Heart right ventricle (tissue), 16 donors: Measurements from ENCODE around the gene SFTPB. TPM values are rescaled to one million over a fixed set of nuclear protein-coding genes. Genes with fewer than 3 reads are reported as not detected.

Experiments
- ATAC-seq, 8 donors: fragments of 200-7000 bp; cut with Tn5 transposase; one replicate each; pipeline ENCODE4 v1.9.1; 2020; ENCODE audit warnings: mild to moderate bottlenecking in 8 of 8, moderate library complexity in 8 of 8, moderate number of reproducible peaks in 1 of 8
- DNase-seq, 2 donors: peaks; one replicate each; pipeline ENCODE4 v3.0.0-alpha.2; 2020
- H3K27ac ChIP-seq, 10 donors: fragments of 200-600 bp; sonication (generic) in 2 of 10; one replicate each; pipeline versions ENCODE4 v1.5.0 to v1.8.0; 2020 to 2022; ENCODE audit warnings: mild to moderate bottlenecking in 3 of 10
- H3K27me3 ChIP-seq, 7 donors: fragments of 200-600 bp; one replicate each; pipeline ENCODE4 v1.8.0; 2021 to 2022; ENCODE audit warnings: mild to moderate bottlenecking in 2 of 7
- H3K36me3 ChIP-seq, 9 donors: fragments of 200-600 bp; sonication (generic) in 1 of 9; one replicate each; pipeline versions ENCODE4 v1.5.0 to v1.8.0; 2020 to 2022; ENCODE audit warnings: mild to moderate bottlenecking in 2 of 9
- H3K4me1 ChIP-seq, 9 donors: fragments of 200-600 bp; sonication (generic) in 1 of 9; one replicate each; pipeline versions ENCODE4 v1.5.0 to v1.8.0; 2020 to 2022; ENCODE audit warnings: mild to moderate bottlenecking in 4 of 9
- H3K4me3 ChIP-seq, 10 donors: fragments of 200-600 bp; sonication (generic) in 2 of 10; one replicate each; pipeline versions ENCODE4 v1.5.0 to v1.8.0; 2020 to 2022; ENCODE audit warnings: mild to moderate bottlenecking in 7 of 10, moderate library complexity in 2 of 10
- H3K9me3 ChIP-seq, 11 donors: fragments of 200-600 bp in 10 of 11; sonication (generic) in 2 of 11; one replicate each; pipeline versions ENCODE4 v1.5.0 to v1.8.0; 2013 to 2022; ENCODE audit warnings: mild to moderate bottlenecking in 2 of 11, control low read depth in 1 of 11, moderate library complexity in 1 of 11
- CTCF ChIP-seq, 9 donors: fragments of 200-600 bp; sonication (generic) in 2 of 9; IDR thresholded peaks; one replicate each; pipeline versions ENCODE4 v1.5.0 to v1.8.0; 2021 to 2022; ENCODE audit warnings: antibody characterized with exemption in 9 of 9, mild to moderate bottlenecking in 5 of 9, moderate library complexity in 1 of 9
- WGBS, 2 donors: extraction: QIAGEN DNeasy Blood & Tissue Kit; methylation state at CpG; one replicate each; pipeline ENCODE4 v1.1.7; 2013; ENCODE audit warnings: inconsistent platforms in 1 of 2; 5-methylcytosine and 5-hydroxymethylcytosine counted together
- intact Hi-C, 10 donors: fragments of 100-400 bp; cut with DNase I; formaldehyde crosslinking; loops; one replicate each; pipeline versions ENCODE4 v1.11.1 to v1.14.2; 2022
- polyA plus RNA-seq, 2 donors: library from polyadenylated mRNA; stranded (reverse); fragments of 200-250 nt; gene quantifications; one replicate each; pipeline ENCODE4 v1.2.3, GENCODE V29; 2013
- total RNA-seq, 10 donors: library from RNA; stranded (reverse); fragmentation: NEBNext Ultra II Directional in 3 of 10; extraction: Animal tissue kit (Norgen Biotek cat#: 25700) in 3 of 10; gene quantifications; one replicate each; pipeline versions ENCODE4 v1.2.1 to v1.2.4, GENCODE V29; 2021 to 2023
- donor health status: Arrhythmogenic right ventricular cardiomyopathy.
- donor health status: ischemic (EF 13 %, LVEDD 7.1; RV severe dilation, severe dysfunction).
- donor health status: healthy with polysubstance abuse.
- donor health status: DM: no; HTN: yes; CAD: no.
- donor health status: DM: no; HTN: no; CAD: no.
- donor health status: ischemic (EF 25% LVEDD 6.9; RV normal size, moderate dysfunction).
- donor health status: ischemic (EF 25% LVEDD 5.7; RV mildly dilated, moderate dysfunction).
- donor health status: healthy.
- donor health status: DM: yes; HTN: yes; CAD: no.
- donor health status: Ischemic cardiomyopathy.
- donor health status: ischemic (EF 35%, LVEDD 5.7; RV mildly dilated, moderate dysfunction).
- donor health status: nonischemic (EF 11% LVEDD 7.7; RV severe dilation, severe dysfunction).
- donor health status: DM: yes; HTN: yes; CAD: no.
- donor health status: PGD.
- donor health status: ischemic (EF 29% LVEDD 5.4; RV normal size, mild dysfunction).
- donor health status: nonischemic (EF 23%, LVEDD 6.1; RV moderate dilation, normal function).

Gene SFTPB
- total and polyA plus RNA-seq, 12 donors: 0.62 to 1.2 TPM; not detected in 10

DNA sequence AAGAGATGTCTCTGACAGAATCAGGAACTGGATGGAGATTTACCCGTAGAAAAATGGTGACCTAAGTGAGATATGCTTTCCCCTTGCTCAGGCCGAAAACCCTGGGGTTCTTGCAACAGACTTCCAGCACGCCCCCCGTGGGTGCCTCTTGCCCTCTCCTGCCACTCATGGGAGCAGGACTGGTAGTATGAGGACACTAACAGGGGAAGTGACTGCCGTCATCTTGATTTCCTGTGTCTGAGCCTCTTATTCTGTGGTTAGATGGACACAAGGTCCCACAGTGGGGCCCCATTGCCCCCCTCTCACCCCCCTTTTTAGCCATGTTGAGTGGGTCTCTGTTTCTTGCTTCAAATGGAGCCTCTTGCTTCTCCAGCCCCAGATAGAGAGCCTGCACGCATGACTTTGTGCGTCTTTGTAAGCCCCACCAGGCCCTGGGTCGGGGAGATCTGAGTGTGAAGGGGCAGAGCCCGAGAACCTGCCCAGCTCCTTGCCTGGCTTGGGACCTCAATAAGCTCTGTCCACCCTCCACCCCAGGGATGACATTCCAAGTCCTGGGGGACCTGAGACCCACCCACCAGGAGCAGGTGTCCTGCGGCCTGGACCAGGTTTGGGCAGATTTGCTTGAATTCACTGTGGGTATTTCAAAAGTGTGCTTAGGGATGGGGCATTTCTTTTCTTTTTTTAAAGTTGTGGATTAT is 38.7 kb upstream of the SFTPB start:
- Histone ChIP-seq H3K4me3 (no peak overlapping the region), H3K27ac (peak overlapping the region in 9 of 10 donors; percentile 7 to 86 (median 58)), H3K27me3 (no peaks in the 10 kb centered on the region), H3K36me3 (no peaks in the 10 kb centered on the region), H3K9me3 (no peaks in the 10 kb centered on the region), H3K4me1 (peaks cover 5 to 96% (median 42%) of the 10 kb centered on the region in 9 donors)
- peak in 2 of 8 donors; percentile 2 to 8 for ATAC-seq
- intact Hi-C loops: loop anchor here (1.0 to 10.0 kb wide), 9 partner anchors 26 to 70 kb away; no protein-coding TSS in a partner anchor
- TF ChIP-seq CTCF (IDR thresholded peaks at IDR 0.05): no peak
- DNase-seq: no peak
- WGBS, 2 donors: 81% methylated on average over 10 of the region's 10 CpGs

DNA sequence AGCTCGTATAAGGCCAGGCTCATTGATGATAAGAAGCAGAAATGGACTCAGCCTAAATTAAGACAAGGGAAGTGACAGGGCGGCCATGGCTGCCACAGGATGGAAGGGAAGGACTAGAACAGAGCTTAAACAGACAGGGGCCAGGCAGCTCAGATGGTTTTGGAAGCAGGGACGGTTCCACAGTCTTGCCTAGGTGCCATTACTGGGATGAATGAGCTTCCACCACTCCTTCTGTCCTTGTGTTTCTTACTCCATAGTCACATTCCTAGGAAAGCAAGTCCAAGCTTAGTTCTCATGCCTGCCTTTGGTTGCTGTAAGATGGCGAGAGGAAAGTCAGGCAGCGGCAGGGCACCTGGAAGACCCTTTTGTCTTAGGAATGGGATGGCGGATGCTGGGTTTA is 38.1 kb upstream of the SFTPB start:
- WGBS, 2 donors: 84 to 85% methylated on average over 6 of the region's 6 CpGs

GRCh38 chr2:85705680-85706039 is 37.7 kb upstream of the SFTPB start:
- intact Hi-C loops: loop anchor here (2.0 to 10.0 kb wide), 8 partner anchors 25 to 69 kb away; no protein-coding TSS in a partner anchor
- DNase-seq (peak in 1 of 2 donors; percentile 39), ATAC-seq (peak in 7 of 8 donors; percentile 29 to 80 (median 65))
- WGBS, 2 donors: 82 to 83% methylated on average over 2 of the region's 2 CpGs
- Histone ChIP-seq H3K27ac (peak overlapping the region in 8 of 10 donors; percentile 32 to 86 (median 58)), H3K4me3 (no peak overlapping the region), H3K27me3 (no peaks in the 10 kb centered on the region), H3K4me1 (peaks cover 5 to 89% (median 37%) of the 10 kb centered on the region in 9 donors), H3K36me3 (no peaks in the 10 kb centered on the region), H3K9me3 (no peaks in the 10 kb centered on the region)
- no peak for TF ChIP-seq CTCF (IDR thresholded peaks at IDR 0.05)

More for the DNA sequence above, 38.1 kb upstream of the SFTPB start:
- Histone ChIP-seq H3K4me3 (no peak overlapping the region), H3K9me3 (no peaks in the 10 kb centered on the region), H3K27me3 (no peaks in the 10 kb centered on the region), H3K36me3 (no peaks in the 10 kb centered on the region), H3K4me1 (peaks cover 5 to 93% (median 37%) of the 10 kb centered on the region in 9 donors), H3K27ac (peak overlapping the region in 8 of 10 donors; percentile 32 to 86 (median 58))
- TF ChIP-seq CTCF (IDR thresholded peaks at IDR 0.05): no peak
- ATAC-seq (no peak), DNase-seq (no peak)
- intact Hi-C loops: loop anchor here (2.0 to 10.0 kb wide), 8 partner anchors 25 to 69 kb away; no protein-coding TSS in a partner anchor

DNA sequence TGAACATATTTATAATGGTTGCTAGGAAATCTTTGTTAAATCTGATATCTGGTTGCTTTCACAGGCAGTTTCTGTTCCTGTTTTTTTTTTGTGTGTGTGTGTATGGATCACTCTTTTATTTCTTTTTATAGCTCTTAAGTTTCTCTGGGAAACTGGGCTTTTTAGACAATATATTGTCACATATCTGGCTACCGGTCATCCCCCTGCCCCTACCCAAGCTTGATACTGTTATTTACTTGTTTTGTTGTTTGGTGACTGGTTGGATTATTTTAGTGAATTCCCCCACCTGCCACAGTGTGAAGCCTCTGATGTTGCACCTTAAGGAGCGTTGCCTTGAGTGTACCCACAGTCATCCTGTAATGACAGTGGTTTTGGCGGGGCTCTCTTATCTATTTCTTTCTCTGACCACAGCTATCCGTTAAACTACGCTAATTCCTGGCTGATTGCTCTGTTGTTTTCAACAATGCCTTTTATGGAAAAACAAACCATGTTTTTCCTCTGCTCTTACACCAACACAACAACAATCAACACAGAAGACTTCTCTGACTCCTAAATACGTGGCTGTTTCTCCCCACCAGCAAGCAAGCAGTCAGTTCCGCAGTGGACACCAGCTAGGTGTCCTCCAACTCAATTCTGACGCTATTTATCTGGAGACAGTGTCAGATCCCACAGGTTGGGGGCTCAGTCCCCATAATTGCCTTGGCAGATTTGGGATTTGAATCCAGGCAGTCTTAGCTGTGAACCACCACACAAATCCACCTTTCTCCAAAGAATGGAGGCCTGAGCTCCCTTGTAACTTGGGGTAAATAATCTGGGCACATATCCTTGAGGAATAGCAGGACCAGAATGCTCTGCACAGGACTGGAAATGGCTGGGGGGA is 37.0 kb upstream of the SFTPB start:
- Histone ChIP-seq H3K4me1 (peaks cover 3 to 83% (median 33%) of the 10 kb centered on the region in 9 donors), H3K36me3 (no peaks in the 10 kb centered on the region), H3K4me3 (no peak overlapping the region), H3K27ac (peak overlapping the region in 8 of 10 donors; percentile 30 to 86 (median 52)), H3K9me3 (no peaks in the 10 kb centered on the region), H3K27me3 (no peaks in the 10 kb centered on the region)
- ATAC-seq (no peak), DNase-seq (no peak)
- WGBS, 2 donors: 85 to 88% methylated on average over 8 of the region's 8 CpGs
- intact Hi-C loops: loop anchor here in 8 of 10 donors (5.0 to 10.0 kb wide), 4 partner anchors 50 to 68 kb away; no protein-coding TSS in a partner anchor
- TF ChIP-seq CTCF (IDR thresholded peaks at IDR 0.05): no peak
